H1 (cell line): ENCODE results near the gene PBX1. TPM values are rescaled to one million over a fixed set of nuclear protein-coding genes. Genes with fewer than 3 reads are reported as not detected.

Experiments
- CTCF ChIA-PET: fragments of 300-600 bp; sonication (Branson Sonifier 250); formaldehyde crosslinking; loops from one replicate; lab custom pipeline; 2021; ENCODE audit not compliant: partially characterized antibody; lab: Charles Lee
- POLR2A ChIA-PET: fragments of 300-600 bp; sonication (Branson Sonifier 250); formaldehyde crosslinking; loops from one replicate; lab custom pipeline; 2021; ENCODE audit warnings: inconsistent platforms; ENCODE audit not compliant: partially characterized antibody; lab: Charles Lee
- DNase-seq, 2 experiments: peaks; one replicate each; pipeline versions ENCODE4 v3.0.0 to v3.0.0-alpha.2; 2010 to 2022; ENCODE audit warnings: low spot score in 2 of 2, low read depth in 1 of 2, mixed read lengths in 1 of 2
- FAIRE-seq: peaks from 2 replicates; lab custom pipeline; 2011; peaks lifted over from hg19 to GRCh38; lab: Jason Lieb, UNC
- H2AFZ ChIP-seq: 2 replicates; pipeline ENCODE4 v1.8.1; 2012; ENCODE audit warnings: low read length, inconsistent platforms
- H2AK5ac ChIP-seq: 2 replicates; pipeline ENCODE4 v1.6.1; 2013; ENCODE audit warnings: low read depth, low read length
- H2BK120ac ChIP-seq: replicated peaks from 2 replicates; pipeline ENCODE3; 2013; ENCODE audit warnings: low read depth, low read length, inconsistent platforms
- H2BK12ac ChIP-seq: 2 replicates; pipeline ENCODE4 v1.6.1; 2013; ENCODE audit warnings: low read depth, low read length
- H2BK15ac ChIP-seq: 2 replicates; pipeline ENCODE4 v1.6.1; 2013; ENCODE audit warnings: low read length
- H2BK20ac ChIP-seq: 2 replicates; pipeline ENCODE4 v1.6.1; 2013; ENCODE audit warnings: low read length
- H2BK5ac ChIP-seq: 2 replicates; pipeline ENCODE4 v1.6.1; 2013; ENCODE audit warnings: low read depth, low read length
- H3K14ac ChIP-seq: 2 replicates; pipeline ENCODE4 v1.6.1; 2013; ENCODE audit warnings: inconsistent platforms; ENCODE audit not compliant: insufficient read length
- H3K18ac ChIP-seq: 2 replicates; pipeline ENCODE4 v1.6.1; 2013; ENCODE audit warnings: low read length; ENCODE audit errors: extremely low read depth
- H3K23ac ChIP-seq: 2 replicates; pipeline ENCODE4 v1.6.1; 2013; ENCODE audit warnings: inconsistent platforms; ENCODE audit not compliant: insufficient read length
- H3K23me2 ChIP-seq: 2 replicates; pipeline ENCODE4 v1.6.1; 2013; ENCODE audit warnings: low read depth, low read length
- H3K27ac ChIP-seq: 2 replicates; pipeline ENCODE4 v1.6.1; 2011; ENCODE audit warnings: low read depth, low read length, inconsistent platforms
- H3K27me3 ChIP-seq, 4 experiments: replicated peaks in 1 of 4; 1 replicate in 1 of 4; 2 replicates in 3 of 4; pipeline versions ENCODE4 v1.6.1 to v1.8.1; 2011 to 2013; ENCODE audit warnings: low read length in 3 of 4, mild to moderate bottlenecking in 3 of 4, inconsistent platforms in 2 of 4, mixed read lengths in 2 of 4, moderate library complexity in 1 of 4; ENCODE audit not compliant: control insufficient read depth in 3 of 4, insufficient read depth in 3 of 4; ENCODE audit errors: extremely low read depth in 1 of 4
- H3K36me3 ChIP-seq, 4 experiments: 2 replicates each; pipeline versions ENCODE4 v1.6.1 to v1.8.1; 2011 to 2013; ENCODE audit warnings: mild to moderate bottlenecking in 4 of 4, low read length in 3 of 4, moderate library complexity in 2 of 4, control low read depth in 1 of 4, inconsistent platforms in 1 of 4; ENCODE audit not compliant: insufficient read depth in 4 of 4, control insufficient read depth in 2 of 4
- H3K4ac ChIP-seq: replicated peaks from 2 replicates; pipeline ENCODE3; 2013; ENCODE audit warnings: low read length, low read depth, mixed read lengths, inconsistent platforms; ENCODE audit not compliant: insufficient read length
- H3K4me1 ChIP-seq, 4 experiments: replicated peaks in 1 of 4; 1 replicate in 1 of 4; 2 replicates in 3 of 4; pipeline versions ENCODE4 v1.6.1 to v1.8.1; 2011 to 2013; ENCODE audit warnings: low read length in 3 of 4, inconsistent platforms in 2 of 4, mixed read lengths in 1 of 4; ENCODE audit not compliant: insufficient read depth in 4 of 4, control insufficient read depth in 3 of 4
- H3K4me2 ChIP-seq, 2 experiments: 2 replicates each; pipeline versions ENCODE4 v1.6.1 to v1.8.1; 2011 to 2013; ENCODE audit warnings: low read depth in 2 of 2, low read length in 2 of 2, control low read depth in 1 of 2, inconsistent platforms in 1 of 2, mild to moderate bottlenecking in 1 of 2; ENCODE audit not compliant: insufficient read depth in 1 of 2
- H3K4me3 ChIP-seq, 4 experiments: fragments of 200-600, 300-600 bp in 1 of 4; sonication (generic), shearing (Covaris generic), sonication (Bioruptor Twin) in 1 of 4; 2 replicates each; pipeline versions ENCODE4 v1.5.1 to v1.8.1; 2011 to 2016; ENCODE audit warnings: low read length in 4 of 4, low read depth in 3 of 4, control low read depth in 2 of 4, inconsistent platforms in 2 of 4, mild to moderate bottlenecking in 2 of 4, mixed read lengths in 1 of 4, moderate library complexity in 1 of 4; ENCODE audit not compliant: insufficient read depth in 2 of 4; ENCODE audit errors: extremely low read depth in 1 of 4
- H3K56ac ChIP-seq: replicated peaks from 2 replicates; pipeline ENCODE3; 2013; ENCODE audit warnings: low read depth, mild to moderate bottlenecking, mixed read lengths, low read length, inconsistent platforms; ENCODE audit not compliant: insufficient read length
- H3K79me1 ChIP-seq: 2 replicates; pipeline ENCODE4 v1.6.1; 2013; ENCODE audit warnings: low read depth, low read length, control low read depth
- H3K79me2 ChIP-seq, 2 experiments: 2 replicates each; pipeline versions ENCODE4 v1.6.1 to v1.8.1; 2012 to 2013; ENCODE audit warnings: low read length in 2 of 2, mild to moderate bottlenecking in 2 of 2, inconsistent platforms in 1 of 2; ENCODE audit not compliant: insufficient read depth in 2 of 2, control insufficient read depth in 1 of 2
- H3K9ac ChIP-seq, 4 experiments: replicated peaks in 1 of 4; 1 replicate in 1 of 4; 2 replicates in 3 of 4; pipeline versions ENCODE4 v1.6.1 to v1.8.1; 2011 to 2013; ENCODE audit warnings: low read depth in 3 of 4, low read length in 3 of 4, control low read depth in 2 of 4, mild to moderate bottlenecking in 2 of 4, moderate library complexity in 2 of 4, inconsistent platforms in 1 of 4; ENCODE audit errors: extremely low read depth in 1 of 4
- H3K9me3 ChIP-seq, 2 experiments: 2 replicates each; pipeline versions ENCODE4 v1.6.1 to v1.8.1; 2012 to 2013; ENCODE audit warnings: mild to moderate bottlenecking in 2 of 2, moderate library complexity in 2 of 2, control low read depth in 1 of 2, inconsistent platforms in 1 of 2, low read depth in 1 of 2, low read length in 1 of 2, mixed read lengths in 1 of 2; ENCODE audit not compliant: insufficient read depth in 2 of 2
- H4K20me1 ChIP-seq, 2 experiments: replicated peaks in 1 of 2; 2 replicates each; pipeline versions ENCODE3 to v1.8.1; 2011 to 2013; ENCODE audit warnings: inconsistent platforms in 2 of 2, low read length in 2 of 2, mild to moderate bottlenecking in 1 of 2; ENCODE audit not compliant: insufficient read depth in 2 of 2, control insufficient read depth in 1 of 2
- H4K5ac ChIP-seq: 2 replicates; pipeline ENCODE4 v1.6.1; 2013; ENCODE audit warnings: low read length, low read depth, mixed read lengths, inconsistent platforms; ENCODE audit not compliant: insufficient read length
- H4K8ac ChIP-seq: 2 replicates; pipeline ENCODE4 v1.8.0; 2013; ENCODE audit warnings: mild to moderate bottlenecking, moderate library complexity, low read length, inconsistent platforms; ENCODE audit not compliant: insufficient read depth; ENCODE audit errors: extremely low read depth
- H4K91ac ChIP-seq: replicated peaks from 2 replicates; pipeline ENCODE3; 2013; ENCODE audit warnings: low read length, mixed read lengths, inconsistent platforms; ENCODE audit not compliant: insufficient read length
- CBX8 ChIP-seq: fragments of 300-800, 300-1000 bp; sonication (generic); IDR thresholded peaks from 2 replicates; pipeline ENCODE4 v1.7.1; 2016; ENCODE audit warnings: low read depth, low read length, borderline replicate concordance
- CHD1 ChIP-seq: IDR thresholded peaks from 2 replicates; pipeline ENCODE4 v1.6.1; 2012; ENCODE audit warnings: low read depth, low read length, improper control_type of control experiment
- CREB1 ChIP-seq: IDR thresholded peaks from 2 replicates; pipeline ENCODE4 v1.6.1; 2012; ENCODE audit warnings: inconsistent platforms
- POU5F1 ChIP-seq: IDR thresholded peaks from 2 replicates; pipeline ENCODE4 v1.6.1; 2011; ENCODE audit warnings: low read depth, mild to moderate bottlenecking, low read length, moderate library complexity
- RNF2 ChIP-seq: fragments of 200-900, 300-1000 bp; sonication (generic); IDR thresholded peaks from 2 replicates; pipeline ENCODE4 v1.7.1; 2016; ENCODE audit warnings: borderline replicate concordance, low read depth, mild to moderate bottlenecking, antibody characterized with exemption, low read length; ENCODE audit not compliant: poor library complexity, severe bottlenecking; ENCODE audit errors: missing control alignments
- RXRA ChIP-seq: IDR thresholded peaks from 2 replicates; pipeline ENCODE4 v1.6.1; 2011; ENCODE audit warnings: low read depth, mild to moderate bottlenecking, low read length, moderate library complexity; ENCODE audit not compliant: insufficient read depth
- SAP30 ChIP-seq: fragments of 300-600 bp; sonication (generic); IDR thresholded peaks from 2 replicates; pipeline ENCODE4 v1.7.1; 2012; ENCODE audit warnings: low read length, moderate library complexity, mild to moderate bottlenecking, inconsistent platforms; ENCODE audit not compliant: insufficient read depth, insufficient replicate concordance
- SP2 ChIP-seq: IDR thresholded peaks from 2 replicates; pipeline ENCODE4 v1.6.1; 2012; ENCODE audit warnings: mild to moderate bottlenecking, low read length, inconsistent platforms
- SP4 ChIP-seq: IDR thresholded peaks from 2 replicates; pipeline ENCODE4 v1.6.1; 2012; ENCODE audit warnings: low read length, inconsistent platforms
- TAF7 ChIP-seq: optimal IDR thresholded peaks from 2 replicates; pipeline ENCODE3; 2011; ENCODE audit warnings: low read depth, mild to moderate bottlenecking, inconsistent platforms, low read length, moderate library complexity, borderline replicate concordance
- ZNF274 ChIP-seq: IDR thresholded peaks from 2 replicates; pipeline ENCODE4 v1.7.0; 2012; ENCODE audit warnings: low read length, borderline replicate concordance; ENCODE audit errors: extremely low read depth
- WGBS, 2 experiments: shearing (Covaris generic) in 1 of 2; methylation state at CpG; one replicate each; pipeline versions ENCODE4 v1.1.6 to v1.1.7; 2013 to 2015; ENCODE audit warnings: low lambda C conversion rate in 2 of 2, mixed read lengths in 2 of 2, inconsistent platforms in 1 of 2, low coverage in 1 of 2, missing lambda C conversion rate in 1 of 2; ENCODE audit not compliant: insufficient replicate concordance in 2 of 2, insufficient coverage in 1 of 2, insufficient read length in 1 of 2; ENCODE audit errors: extremely low coverage in 1 of 2, missing lambda C conversion rate in 1 of 2; 5-methylcytosine and 5-hydroxymethylcytosine counted together
- polyA plus RNA-seq, 7 experiments: library from polyadenylated mRNA; depleted of rRNA in 3 of 7; stranded (reverse) in 5 of 7; unstranded in 2 of 7; fragments of >200 nt in 5 of 7; fragments of 200-250 nt in 2 of 7; gene quantifications; 1 replicate in 5 of 7; 2 replicates in 1 of 7; 4 replicates in 1 of 7; pipeline versions ENCODE4 v1.2.1 to v1.2.3, GENCODE V29; 2011 to 2013; ENCODE audit warnings: missing spikeins in 2 of 7, mixed read lengths in 2 of 7
- total RNA-seq: library from RNA; stranded (reverse); fragmentation: NEBNext Ultra II Directional; extraction: Animal tissue kit (Norgen Biotek cat#: 25700); gene quantifications from 2 replicates; pipeline ENCODE4 v1.2.1, GENCODE V29; 2021
- TF ChIP-seq, protein P1 (sequence below): IDR thresholded peaks from 2 replicates; pipeline ENCODE4 v1.6.1; 2011; ENCODE audit warnings: low read depth, mild to moderate bottlenecking, low read length; ENCODE audit not compliant: insufficient read depth

PBX1 gene
- total and polyA plus RNA-seq, 2 of the 8 experiments (the other 6 are each of a cell fraction or from before 2014, with no cell fraction given): 87.4 to 124 TPM

- H3K4me2 ChIP-seq: no peak overlapping the region
- H2BK120ac ChIP-seq: no peak overlapping the region
- H2BK12ac ChIP-seq: no peak overlapping the region
- H3K79me1 ChIP-seq: no peaks in the 10 kb centered on the region
- DNase-seq (no peak), FAIRE-seq (no peak)
- H4K5ac ChIP-seq: no peak overlapping the region
- 99% methylated on average over 6 of the region's 6 CpGs; no CpG with 5 or more reads in 1 of the 2 experiments for WGBS, 2 experiments
- H3K9me3 ChIP-seq: no peaks in the 10 kb centered on the region
- no peak overlapping the region for H4K91ac ChIP-seq
- H2BK5ac ChIP-seq: no peak overlapping the region
- no peak overlapping the region for H2BK20ac ChIP-seq
- no peak overlapping the region for H3K56ac ChIP-seq
- H3K9ac ChIP-seq: no peak overlapping the region
- no peaks in the 10 kb centered on the region for H3K23me2 ChIP-seq
- H3K4ac ChIP-seq: no peak overlapping the region
- H3K27ac ChIP-seq: no peak overlapping the region
- H3K14ac ChIP-seq: no peak overlapping the region
- no peak overlapping the region for H3K18ac ChIP-seq
- ChIA-PET CTCF (interaction anchor here (0.7 to 2.1 kb wide), 3 partner anchors 10 to 418 kb away, joined by 3 to 9 read pairs (median 3); no protein-coding TSS in a partner anchor), POLR2A (interaction anchor here (0.6 kb wide), 1 partner anchor 892 kb away, joined by 3 read pairs; no protein-coding TSS in a partner anchor)
- no peak overlapping the region for H3K23ac ChIP-seq
- H4K20me1 ChIP-seq: peaks cover 2 to 3% of the 10 kb centered on the region in 2 experiments
- H2BK15ac ChIP-seq: no peak overlapping the region
- no peak overlapping the region for H4K8ac ChIP-seq
- H3K4me3 ChIP-seq: no peak overlapping the region
- H3K27me3 ChIP-seq: no peaks in the 10 kb centered on the region
- H3K4me1 ChIP-seq: no peaks in the 10 kb centered on the region
- TF ChIP-seq CBX8 (no peak), ZNF274 (no peak), SAP30 (no peak), CHD1 (no peak), RXRA (no peak), TAF7 (no peak), CREB1 (no peak), SP2 (no peak), RNF2 (no peak), SP4 (no peak), POU5F1 (no peak)
- TF ChIP-seq, protein P1, sequence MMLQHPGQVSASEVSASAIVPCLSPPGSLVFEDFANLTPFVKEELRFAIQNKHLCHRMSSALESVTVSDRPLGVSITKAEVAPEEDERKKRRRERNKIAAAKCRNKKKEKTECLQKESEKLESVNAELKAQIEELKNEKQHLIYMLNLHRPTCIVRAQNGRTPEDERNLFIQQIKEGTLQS: no peak
- H3K36me3 ChIP-seq: peaks cover 5 to 42% (median 30%) of the 10 kb centered on the region in 4 experiments; a peak in 7 of 8 replicates
- no peak overlapping the region for H2AFZ ChIP-seq
- H3K79me2 ChIP-seq: 0 out of 4 replicates have a peak, but pooled peaks cover 0 to 2% of the 10 kb centered on the region in 2 experiments
- no peak overlapping the region for H2AK5ac ChIP-seq
Observed at GRCh38 chr1:164806531-164806930, 247.5 kb downstream of the PBX1 start.
